DMS79 treated with DMSO at 0.1 percent for 48 hours (cell line): ENCODE results near the gene SLU7.
A peak's percentile ranks its signal among the peaks of the same experiment; 100 is the strongest.
"Not testable (repeated sequence)": the region's sequence is repeated elsewhere in the genome, so short reads cannot be mapped to it uniquely, and the experiment has no call there.

Source experiments
- DNase-seq: peaks from one replicate; lab custom pipeline; 2025; lab: John Stamatoyannopoulos, UW

Gene SLU7

GRCh38 chr5:160450164-160450932 lies 31.5 kb upstream of the SLU7 start:
- DNase-seq, result no peak

- DNase-seq, result no peak
Observed at GRCh38 chr5:160449458-160449857, 30.6 kb upstream of the SLU7 start.

GRCh38 chr5:160448886-160449285 lies 30.0 kb upstream of the SLU7 start:
- no peak for DNase-seq

- DNase-seq, result no peak
Observed at GRCh38 chr5:160445751-160446150, 26.9 kb upstream of the SLU7 start.

- DNase-seq, result no peak
Observed at GRCh38 chr5:160445132-160445531, 26.3 kb upstream of the SLU7 start.

- no peak for DNase-seq
Observed at GRCh38 chr5:160444407-160444806, 25.5 kb upstream of the SLU7 start.

GRCh38 chr5:160442824-160443431 lies 24.0 kb upstream of the SLU7 start:
- no peak for DNase-seq

- no peak for DNase-seq
Observed at GRCh38 chr5:160441311-160441781, 22.5 kb upstream of the SLU7 start.

- peak; percentile 65 for DNase-seq
Observed at GRCh38 chr5:160439205-160439600, 20.3 kb upstream of the SLU7 start.

- peak; percentile 66 for DNase-seq
Observed at GRCh38 chr5:160438316-160439204, 19.7 kb upstream of the SLU7 start.

GRCh38 chr5:160437271-160437670 lies 18.4 kb upstream of the SLU7 start:
- DNase-seq, result no peak

- not testable (repeated sequence) for DNase-seq
Observed at GRCh38 chr5:160436661-160437060, 17.8 kb upstream of the SLU7 start.

GRCh38 chr5:160436017-160436416 lies 17.1 kb upstream of the SLU7 start:
- DNase-seq, result no peak

GRCh38 chr5:160435532-160435931 lies 16.7 kb upstream of the SLU7 start:
- DNase-seq, result no peak

- DNase-seq, result peak; percentile 63
Observed at GRCh38 chr5:160434022-160434531, 15.2 kb upstream of the SLU7 start.

- DNase-seq, result no peak
Observed at GRCh38 chr5:160432787-160433186, 13.9 kb upstream of the SLU7 start.

GRCh38 chr5:160432196-160432595 lies 13.3 kb upstream of the SLU7 start:
- DNase-seq, result no peak

- peak; percentile 41 for DNase-seq
Observed at GRCh38 chr5:160427607-160428006, 8.7 kb upstream of the SLU7 start.

- peak; percentile 44 for DNase-seq
Observed at GRCh38 chr5:160423099-160423498, 4.2 kb upstream of the SLU7 start.

GRCh38 chr5:160421625-160422258 lies 2.9 kb upstream of the SLU7 start, which contains the start of gene PTTG1:
Gene PTTG1 (plus strand): TSS chr5:160421855. CDS start chr5:160422313, 458 bp downstream.
- peak; percentile 74 for DNase-seq

- DNase-seq, result no peak
Observed at GRCh38 chr5:160420331-160420610, 1.4 kb upstream of the SLU7 start.
